PC-9 (cell line): ENCODE results near the gene BICDL2. TPM values are rescaled to one million over a fixed set of nuclear protein-coding genes. Genes with fewer than 3 reads are reported as not detected.
A peak's percentile ranks its signal among the peaks of the same experiment; 100 is the strongest.

Experiments
- BruUV-seq: library from RNA; stranded (reverse); fragments of 400-500 nt; replicated peaks from 2 replicates; lab custom pipeline; 2021; lab: Mats Ljungman, UMichigan
- CTCF ChIA-PET: fragments of 300-600 bp; sonication (Branson Sonifier 250); formaldehyde crosslinking; loops from one replicate; lab custom pipeline; 2022; ENCODE audit warnings: antibody characterized with exemption; lab: Charles Lee
- POLR2A ChIA-PET: fragments of 300-600 bp; sonication (Branson Sonifier 250); formaldehyde crosslinking; loops from one replicate; lab custom pipeline; 2022; ENCODE audit warnings: antibody characterized with exemption; ENCODE audit not compliant: unreplicated experiment; lab: Charles Lee
- DNase-seq, 2 experiments: peaks; one replicate each; pipeline versions ENCODE4 v3.0.0 to v3.0.0-alpha.2; 2015 to 2022; ENCODE audit warnings: mixed read lengths in 1 of 2
- H2AFZ ChIP-seq: fragments of 200-600 bp; sonication (generic); 2 replicates; pipeline ENCODE4 v1.8.1; 2017; ENCODE audit warnings: antibody characterized with exemption
- H3F3A ChIP-seq: fragments of 200-600 bp; sonication (generic); 2 replicates; pipeline ENCODE4 v1.8.1; 2017; ENCODE audit warnings: antibody characterized with exemption, mild to moderate bottlenecking, low read depth; ENCODE audit not compliant: insufficient read depth
- H3K27ac ChIP-seq: fragments of 200-600 bp; sonication (generic); 2 replicates; pipeline ENCODE4 v1.6.1; 2016; ENCODE audit warnings: mixed run types
- H3K27me3 ChIP-seq: fragments of 200-600 bp; sonication (generic); 2 replicates; pipeline ENCODE4 v1.6.1; 2016; ENCODE audit warnings: low read depth, mixed run types; ENCODE audit not compliant: insufficient read depth
- H3K36me3 ChIP-seq: fragments of 200-600 bp; sonication (generic); 2 replicates; pipeline ENCODE4 v1.6.1; 2016; ENCODE audit warnings: low read depth, mixed run types
- H3K4me1 ChIP-seq: fragments of 200-600 bp; sonication (generic); replicated peaks from 2 replicates; pipeline ENCODE4 v1.6.1; 2016; ENCODE audit warnings: mixed run types; ENCODE audit not compliant: insufficient read depth
- H3K4me2 ChIP-seq: fragments of 200-600 bp; sonication (generic); 2 replicates; pipeline ENCODE4 v1.6.1; 2017; ENCODE audit warnings: mixed run types
- H3K4me3 ChIP-seq: fragments of 200-600 bp; sonication (generic); 2 replicates; pipeline ENCODE4 v1.6.1; 2016; ENCODE audit warnings: mixed run types
- H3K79me2 ChIP-seq: fragments of 200-600 bp; sonication (generic); 2 replicates; pipeline ENCODE4 v1.6.1; 2017; ENCODE audit warnings: low read depth, mixed run types
- H3K9me2 ChIP-seq: fragments of 200-600 bp; sonication (generic); 2 replicates; pipeline ENCODE4 v1.8.1; 2017; ENCODE audit warnings: mild to moderate bottlenecking; ENCODE audit not compliant: insufficient read depth
- H3K9me3 ChIP-seq: fragments of 200-600 bp; sonication (generic); 2 replicates; pipeline ENCODE4 v1.8.1; 2016; ENCODE audit warnings: low read depth; ENCODE audit not compliant: insufficient read depth
- H4K20me1 ChIP-seq: fragments of 200-600 bp; sonication (generic); 2 replicates; pipeline ENCODE4 v1.8.1; 2017; ENCODE audit not compliant: insufficient read depth
- EZH2 ChIP-seq: fragments of 200-600 bp; sonication (generic); IDR thresholded peaks from 2 replicates; pipeline ENCODE4 v1.8.0; 2017; ENCODE audit warnings: antibody characterized with exemption, low read depth
- intact Hi-C: fragments of 100-400 bp; cut with micrococcal nuclease; formaldehyde crosslinking; loops from one replicate; pipeline ENCODE4 v1.10.0; 2022; ENCODE audit not compliant: unreplicated experiment
- total RNA-seq: library from RNA; stranded (reverse); gene quantifications from 2 replicates; pipeline ENCODE4 v1.2.3, GENCODE V29; 2021
- TF ChIP-seq, protein P1 (sequence below): fragments of 200-600 bp; sonication (generic); conservative IDR thresholded peaks from 2 replicates; pipeline ENCODE4 v1.6.1; 2017; ENCODE audit warnings: mixed run types, antibody characterized with exemption, mild to moderate bottlenecking, moderate library complexity

Gene BICDL2
- total RNA-seq, 1 experiment from 2014 or later, result 57.9 TPM

DNA sequence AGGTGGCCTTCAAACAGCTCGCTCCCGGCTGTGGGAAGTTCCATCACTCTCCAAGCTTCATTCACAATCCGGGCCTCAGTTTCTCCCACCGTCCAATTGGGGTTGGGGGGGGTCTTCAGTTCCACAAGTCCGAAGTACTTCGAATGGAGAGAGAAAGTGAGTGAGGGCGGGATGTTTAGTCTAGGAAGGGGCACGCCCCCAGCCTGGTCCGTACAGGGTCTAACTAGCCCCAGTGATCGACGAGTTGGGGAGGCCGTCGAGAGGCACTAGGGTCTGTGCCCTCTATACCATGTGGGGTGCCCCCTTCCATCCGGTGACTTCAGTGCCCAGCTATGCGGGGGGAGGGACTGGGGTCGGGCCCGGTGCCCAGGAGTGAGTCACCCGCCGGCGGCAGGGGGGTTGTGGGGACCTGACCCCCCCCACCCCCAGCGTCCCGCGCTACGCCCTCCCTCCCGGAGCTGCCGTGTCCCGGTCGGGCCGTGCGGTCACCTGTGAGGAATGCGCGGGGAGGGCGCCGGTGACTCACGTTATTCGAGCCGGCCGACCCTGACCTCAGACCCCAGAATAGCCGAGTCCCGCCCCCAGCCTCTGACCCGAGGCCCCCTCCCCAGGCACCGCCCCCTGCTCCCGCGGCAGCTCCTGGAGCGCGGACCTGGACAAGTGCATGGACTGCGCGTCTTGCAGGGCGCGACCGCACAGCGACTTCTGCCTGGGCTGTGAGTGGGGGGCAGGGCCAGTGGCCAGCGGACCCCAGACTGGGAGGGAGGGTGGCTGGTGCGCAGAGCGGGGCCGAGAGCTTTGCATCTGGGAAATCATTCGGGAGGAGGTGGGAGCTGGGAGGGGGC is 15.9 kb downstream of the BICDL2 start:
- H3K4me2 ChIP-seq, result peak overlapping the region; percentile 100
- peaks cover 10% of the 10 kb centered on the region for H4K20me1 ChIP-seq
- H3K27me3 ChIP-seq, result no peaks in the 10 kb centered on the region
- H3K9me3 ChIP-seq, result no peaks in the 10 kb centered on the region
- peak; percentile 84 to 98 for DNase-seq
- no peak overlapping the region for H2AFZ ChIP-seq
- TSS peak; percentile 24 for BruUV-seq
- H3K9me2 ChIP-seq, result no peaks in the 10 kb centered on the region
- peaks cover 8% of the 10 kb centered on the region for H3K4me1 ChIP-seq
- H3K79me2 ChIP-seq, result peaks cover 28% of the 10 kb centered on the region
- no peak for TF ChIP-seq EZH2
- TF ChIP-seq, protein P1, sequence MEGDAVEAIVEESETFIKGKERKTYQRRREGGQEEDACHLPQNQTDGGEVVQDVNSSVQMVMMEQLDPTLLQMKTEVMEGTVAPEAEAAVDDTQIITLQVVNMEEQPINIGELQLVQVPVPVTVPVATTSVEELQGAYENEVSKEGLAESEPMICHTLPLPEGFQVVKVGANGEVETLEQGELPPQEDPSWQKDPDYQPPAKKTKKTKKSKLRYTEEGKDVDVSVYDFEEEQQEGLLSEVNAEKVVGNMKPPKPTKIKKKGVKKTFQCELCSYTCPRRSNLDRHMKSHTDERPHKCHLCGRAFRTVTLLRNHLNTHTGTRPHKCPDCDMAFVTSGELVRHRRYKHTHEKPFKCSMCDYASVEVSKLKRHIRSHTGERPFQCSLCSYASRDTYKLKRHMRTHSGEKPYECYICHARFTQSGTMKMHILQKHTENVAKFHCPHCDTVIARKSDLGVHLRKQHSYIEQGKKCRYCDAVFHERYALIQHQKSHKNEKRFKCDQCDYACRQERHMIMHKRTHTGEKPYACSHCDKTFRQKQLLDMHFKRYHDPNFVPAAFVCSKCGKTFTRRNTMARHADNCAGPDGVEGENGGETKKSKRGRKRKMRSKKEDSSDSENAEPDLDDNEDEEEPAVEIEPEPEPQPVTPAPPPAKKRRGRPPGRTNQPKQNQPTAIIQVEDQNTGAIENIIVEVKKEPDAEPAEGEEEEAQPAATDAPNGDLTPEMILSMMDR, result no peak
- peak overlapping the region; percentile 76 for H3K4me3 ChIP-seq
- peaks cover 11% of the 10 kb centered on the region for H3K36me3 ChIP-seq
- peaks cover 44% of the 10 kb centered on the region for H3F3A ChIP-seq
- intact Hi-C loops, result loop anchor here (1.0 kb wide), 3 partner anchors 11 to 30 kb away; no protein-coding TSS in a partner anchor
- CTCF ChIA-PET, result interaction anchor here (0.5 to 1.3 kb wide), 8 partner anchors 10 to 930 kb away, joined by 3 to 6 read pairs (median 3); no protein-coding TSS in a partner anchor
- POLR2A ChIA-PET, result interaction anchor here (0.5 to 5.1 kb wide), 11 partner anchors 8 to 145 kb away, joined by 3 to 87 read pairs (median 11); partner anchors contain the start of gene CLDN9
- H3K27ac ChIP-seq, result peak overlapping the region; percentile 97

DNA sequence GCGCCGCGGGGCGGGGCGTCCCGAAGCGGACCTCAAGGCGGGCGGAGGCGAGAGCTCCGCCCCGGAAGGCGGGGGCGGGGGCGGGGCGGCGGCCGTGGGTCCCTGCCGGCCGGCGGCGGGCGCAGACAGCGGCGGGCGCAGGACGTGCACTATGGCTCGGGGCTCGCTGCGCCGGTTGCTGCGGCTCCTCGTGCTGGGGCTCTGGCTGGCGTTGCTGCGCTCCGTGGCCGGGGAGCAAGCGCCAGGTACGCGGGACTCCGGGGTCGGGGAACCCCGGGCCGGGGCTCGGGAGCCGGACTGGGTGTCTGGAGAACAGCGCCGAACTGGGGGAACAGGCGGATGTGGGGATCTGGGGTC is 16.5 kb downstream of the BICDL2 start, which contains the start of gene TNFRSF12A:
Gene TNFRSF12A, plus strand, starts transcription at position 122 of the 357 bp plus-strand sequence. Its CDS starts 30 bp downstream, at position 152.
- Histone ChIP-seq H3K4me1 (peaks cover 9% of the 10 kb centered on the region), H2AFZ (peak within 1 kb of the TSS; percentile 70), H3K27ac (peak within 1 kb of the TSS; percentile 97), H3K79me2 (peaks cover 27% of the 10 kb centered on the region), H3K36me3 (peaks cover 11% of the 10 kb centered on the region), H3K9me2 (no peaks in the 10 kb centered on the region), H3K9me3 (no peaks in the 10 kb centered on the region), H4K20me1 (peaks cover 10% of the 10 kb centered on the region), H3F3A (peaks cover 40% of the 10 kb centered on the region), H3K27me3 (no peaks in the 10 kb centered on the region), H3K4me2 (peak within 1 kb of the TSS; percentile 100), H3K4me3 (peak within 1 kb of the TSS; percentile 76)
- peak; percentile 51 to 82 for DNase-seq
- TF ChIP-seq, protein P1, result no peak
- no peak for TF ChIP-seq EZH2
- BruUV-seq, result no TSS peak
- CTCF ChIA-PET, result interaction anchor here (0.6 to 1.3 kb wide), 5 partner anchors 12 to 930 kb away, joined by 3 to 6 read pairs (median 3); no protein-coding TSS in a partner anchor
- POLR2A ChIA-PET, result interaction anchor here (0.6 to 5.1 kb wide), 11 partner anchors 8 to 1331 kb away, joined by 3 to 87 read pairs (median 8); partner anchors contain the start of genes CLDN9, PAM16 and ZSCAN32
- intact Hi-C loops, result loop anchor here (1.0 kb wide), 2 partner anchors 10 to 29 kb away; no protein-coding TSS in a partner anchor

DNA sequence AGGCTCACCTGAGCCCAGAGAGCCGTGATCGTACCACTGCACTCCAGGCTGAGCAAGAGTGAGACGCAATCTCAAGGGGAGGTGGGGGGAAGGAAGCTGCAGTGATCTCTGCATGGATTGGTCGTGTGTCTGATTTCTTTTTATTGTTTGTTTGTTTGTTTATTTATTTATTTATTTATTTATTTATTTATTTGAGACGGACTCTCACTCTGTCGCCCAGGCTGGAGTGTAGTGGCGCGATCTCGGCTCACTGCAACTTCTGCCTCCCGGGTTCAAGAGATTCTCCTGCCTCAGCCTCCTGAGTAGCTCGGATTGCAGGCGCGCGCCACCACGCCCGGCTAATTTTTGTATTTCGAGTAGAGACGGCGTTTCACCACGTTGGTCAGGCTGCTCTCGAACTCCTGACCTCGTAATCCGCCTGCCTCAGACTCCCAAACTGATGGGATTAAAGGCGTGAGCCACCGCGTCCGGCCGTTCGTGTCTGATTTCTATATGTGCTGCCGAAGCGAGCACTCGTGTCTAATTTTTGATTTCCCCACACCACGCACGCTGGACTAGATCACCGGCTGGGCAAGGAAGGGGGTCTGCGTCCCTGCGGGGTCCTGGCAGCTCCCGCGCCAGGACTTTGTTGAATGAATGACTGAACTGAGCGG is 17.0 kb downstream of the BICDL2 start:
- H4K20me1 ChIP-seq, result peaks cover 10% of the 10 kb centered on the region
- intact Hi-C loops, result loop anchor here (1.0 kb wide), 2 partner anchors 9 to 28 kb away; no protein-coding TSS in a partner anchor
- H3K4me1 ChIP-seq, result peaks cover 14% of the 10 kb centered on the region
- POLR2A ChIA-PET, result interaction anchor here (0.6 to 5.1 kb wide), 11 partner anchors 7 to 1332 kb away, joined by 3 to 87 read pairs (median 8); partner anchors contain the start of genes CLDN9, PAM16 and ZSCAN32
- peaks cover 45% of the 10 kb centered on the region for H3F3A ChIP-seq
- H3K27me3 ChIP-seq, result no peaks in the 10 kb centered on the region
- no peaks in the 10 kb centered on the region for H3K9me3 ChIP-seq
- H3K9me2 ChIP-seq, result no peaks in the 10 kb centered on the region
- H2AFZ ChIP-seq, result peak overlapping the region; percentile 70
- TF ChIP-seq EZH2, result no peak
- TF ChIP-seq, protein P1, result no peak
- no TSS peak for BruUV-seq
- CTCF ChIA-PET, result interaction anchor here (0.6 to 1.3 kb wide), 5 partner anchors 12 to 931 kb away, joined by 3 to 6 read pairs (median 3); no protein-coding TSS in a partner anchor
- peak overlapping the region; percentile 76; the same call in 1 of the 2 replicates for H3K4me3 ChIP-seq
- peaks cover 22% of the 10 kb centered on the region for H3K79me2 ChIP-seq
- peak overlapping the region; percentile 80 for H3K4me2 ChIP-seq
- H3K27ac ChIP-seq, result peak overlapping the region; percentile 97; the same call in 1 of the 2 replicates
- no peak for DNase-seq
- H3K36me3 ChIP-seq, result peaks cover 11% of the 10 kb centered on the region
